GM18505 (cell line): ENCODE data around the gene AXDND1.

Experiments
- ATAC-seq: cut with Tn5 transposase; IDR thresholded peaks from one replicate; pipeline ENCODE4 v1.9.1; 2021; ENCODE audit not compliant: unreplicated experiment
- POLR2A ChIP-seq: IDR thresholded peaks from 4 replicates; pipeline ENCODE4 v1.6.1; 2011; ENCODE audit warnings: borderline replicate concordance; ENCODE audit not compliant: insufficient read depth, insufficient read length; ENCODE audit errors: extremely low read depth

AXDND1 gene

GRCh38 chr1:179365342-179366092, at the start of gene AXDND1:
Gene AXDND1, plus strand, starts transcription at chr1:179365971. Its CDS starts 539 bp downstream, at chr1:179366510.
- peak; percentile 55 for TF ChIP-seq POLR2A
- peak; percentile 96 for ATAC-seq

GRCh38 chr1:179318491-179318890, 47.3 kb upstream of the AXDND1 start:
- TF ChIP-seq POLR2A, result no peak
- no peak for ATAC-seq

- no peak for TF ChIP-seq POLR2A
- ATAC-seq, result no peak
Measured at GRCh38 chr1:179321533-179322216, 44.1 kb upstream of the AXDND1 start.

- ATAC-seq, result no peak
- TF ChIP-seq POLR2A, result no peak
Measured at GRCh38 chr1:179322557-179322956, 43.2 kb upstream of the AXDND1 start.

GRCh38 chr1:179323436-179323835, 42.3 kb upstream of the AXDND1 start:
- no peak for ATAC-seq
- TF ChIP-seq POLR2A, result no peak

- ATAC-seq, result no peak
- TF ChIP-seq POLR2A, result no peak
Measured at GRCh38 chr1:179325836-179326235, 39.9 kb upstream of the AXDND1 start.

- no peak for TF ChIP-seq POLR2A
- ATAC-seq, result no peak
Measured at GRCh38 chr1:179326746-179327145, 39.0 kb upstream of the AXDND1 start.

GRCh38 chr1:179327196-179327595, 38.6 kb upstream of the AXDND1 start:
- no peak for TF ChIP-seq POLR2A
- no peak for ATAC-seq

GRCh38 chr1:179327679-179328078, 38.1 kb upstream of the AXDND1 start:
- no peak for TF ChIP-seq POLR2A
- no peak for ATAC-seq

- TF ChIP-seq POLR2A, result no peak
- no peak for ATAC-seq
Measured at GRCh38 chr1:179329862-179330261, 35.9 kb upstream of the AXDND1 start.

- TF ChIP-seq POLR2A, result no peak
- ATAC-seq, result no peak
Measured at GRCh38 chr1:179334440-179334839, 31.3 kb upstream of the AXDND1 start.

GRCh38 chr1:179337288-179337687, 28.5 kb upstream of the AXDND1 start:
- no peak for ATAC-seq
- TF ChIP-seq POLR2A, result no peak

- no peak for TF ChIP-seq POLR2A
- no peak for ATAC-seq
Measured at GRCh38 chr1:179337942-179338560, 27.7 kb upstream of the AXDND1 start.

- no peak for TF ChIP-seq POLR2A
Measured at GRCh38 chr1:179340918-179341317, 24.9 kb upstream of the AXDND1 start.

More at GRCh38 chr1:179340918-179341317, 24.9 kb upstream of the AXDND1 start:
- no peak for ATAC-seq
